HG03025 (cell line): Measurements from ENCODE around the gene ADGRB3.
"Not testable (repeated sequence)": the region's sequence is repeated elsewhere in the genome, so short reads cannot be mapped to it uniquely, and the experiment has no call there.

Source experiments
- ATAC-seq: cut with Tn5 transposase; IDR thresholded peaks from one replicate; pipeline ENCODE4 v1.9.1; 2021; ENCODE audit warnings: mild to moderate bottlenecking, moderate library complexity; ENCODE audit not compliant: unreplicated experiment, low FRiP score

The ADGRB3 gene

GRCh38 chr6:69097948-69098347, 462.9 kb downstream of the ADGRB3 start:
- ATAC-seq: no peak

- ATAC-seq: no peak
Observed at GRCh38 chr6:69098910-69099309, 463.8 kb downstream of the ADGRB3 start.

- no peak for ATAC-seq
Observed at GRCh38 chr6:69100772-69101171, 465.7 kb downstream of the ADGRB3 start.

GRCh38 chr6:69102416-69102815, 467.3 kb downstream of the ADGRB3 start:
- no peak for ATAC-seq

GRCh38 chr6:69105288-69105687, 470.2 kb downstream of the ADGRB3 start:
- no peak for ATAC-seq

- no peak for ATAC-seq
Observed at GRCh38 chr6:69106511-69106910, 471.4 kb downstream of the ADGRB3 start.

- no peak for ATAC-seq
Observed at GRCh38 chr6:69111301-69111700, 476.2 kb downstream of the ADGRB3 start.

- no peak for ATAC-seq
Observed at GRCh38 chr6:69116658-69117057, 481.6 kb downstream of the ADGRB3 start.

GRCh38 chr6:69121461-69122406, 486.7 kb downstream of the ADGRB3 start:
- not testable (repeated sequence) for ATAC-seq

GRCh38 chr6:69122407-69122773, 487.3 kb downstream of the ADGRB3 start:
- ATAC-seq: no peak

GRCh38 chr6:69128411-69128810, 493.3 kb downstream of the ADGRB3 start:
- no peak for ATAC-seq

GRCh38 chr6:69129046-69129445, 494.0 kb downstream of the ADGRB3 start:
- no peak for ATAC-seq

GRCh38 chr6:69135927-69136326, 500.8 kb downstream of the ADGRB3 start:
- no peak for ATAC-seq

GRCh38 chr6:69138148-69138547, 503.1 kb downstream of the ADGRB3 start:
- no peak for ATAC-seq

- no peak for ATAC-seq
Observed at GRCh38 chr6:69138893-69139494, 503.9 kb downstream of the ADGRB3 start.

- no peak for ATAC-seq
Observed at GRCh38 chr6:69145062-69145461, 510.0 kb downstream of the ADGRB3 start.

GRCh38 chr6:69146385-69146784, 511.3 kb downstream of the ADGRB3 start:
- ATAC-seq: no peak

- ATAC-seq: no peak
Observed at GRCh38 chr6:69155467-69155866, 520.4 kb downstream of the ADGRB3 start.

- ATAC-seq: no peak
Observed at GRCh38 chr6:69162811-69163210, 527.7 kb downstream of the ADGRB3 start.

- no peak for ATAC-seq
Observed at GRCh38 chr6:69164564-69165229, 529.6 kb downstream of the ADGRB3 start.

GRCh38 chr6:69179681-69180080, 544.6 kb downstream of the ADGRB3 start:
- ATAC-seq: no peak
